SK-N-SH (cell line): Measurements from ENCODE around the gene WDR49.

Source experiments
- EP300 ChIP-seq, 2 experiments: IDR thresholded peaks; 2 replicates each; pipeline versions ENCODE4 v1.4.0 to v1.6.1; 2012; ENCODE audit warnings: borderline replicate concordance in 1 of 2, low read depth in 1 of 2, low read length in 1 of 2
- FOXJ3 ChIP-seq: sonication (generic); formaldehyde crosslinking; IDR thresholded peaks from 2 replicates; pipeline ENCODE4 v1.5.1; 2020; ENCODE audit warnings: mild to moderate bottlenecking, missing genetic modification reagents
- MEF2A ChIP-seq: IDR thresholded peaks from 2 replicates; pipeline ENCODE4 v1.4.0; 2012; ENCODE audit warnings: low read depth, borderline replicate concordance
- NRF1 ChIP-seq: IDR thresholded peaks from 2 replicates; pipeline ENCODE4 v1.6.1; 2012; ENCODE audit warnings: low read depth, mild to moderate bottlenecking, low read length
- TAF1 ChIP-seq: IDR thresholded peaks from 2 replicates; pipeline ENCODE4 v1.6.1; 2012; ENCODE audit warnings: low read depth, mild to moderate bottlenecking, low read length, moderate library complexity, borderline replicate concordance
- YY1 ChIP-seq: IDR thresholded peaks from 2 replicates; pipeline ENCODE4 v1.4.0; 2012; ENCODE audit warnings: low read depth, mild to moderate bottlenecking
- TF ChIP-seq, protein P1 (sequence below): IDR thresholded peaks from 2 replicates; pipeline ENCODE4 v1.6.1; 2012; ENCODE audit warnings: mild to moderate bottlenecking, low read depth, low read length, moderate library complexity
- TF ChIP-seq, protein P2 (sequence below): fragments of 200-600 bp; sonication (generic); IDR thresholded peaks from 2 replicates; pipeline ENCODE4 v1.6.1; 2017; ENCODE audit warnings: antibody characterized with exemption, mild to moderate bottlenecking, moderate library complexity
- TF ChIP-seq, protein P3 (sequence below): fragments of 150-350 bp; IDR thresholded peaks from 2 replicates; pipeline ENCODE4 v1.6.1; 2017; ENCODE audit warnings: antibody characterized with exemption, low read length, low read depth, borderline replicate concordance
- TF ChIP-seq, protein P4 (sequence below): IDR thresholded peaks from 2 replicates; pipeline ENCODE4 v1.4.0; 2012; ENCODE audit warnings: low read depth

DNA sequence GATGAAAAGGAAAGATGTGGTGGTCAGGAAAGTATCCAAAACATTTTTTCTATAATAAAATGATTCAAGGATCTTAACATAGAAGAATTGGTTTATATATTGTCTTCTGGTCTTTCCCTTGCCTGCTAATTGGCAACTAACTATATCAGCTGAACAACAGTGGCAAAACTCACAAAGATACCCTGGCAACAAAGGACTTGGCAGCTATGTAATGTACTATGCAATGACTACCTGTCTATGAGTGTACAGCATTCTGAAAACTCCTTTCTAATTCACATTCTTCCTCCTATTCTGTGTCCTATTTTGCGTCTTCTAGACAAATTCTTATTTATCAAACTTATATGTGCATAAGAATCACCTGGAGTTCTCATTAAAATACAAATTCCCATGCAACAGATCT lies 164.2 kb downstream of the WDR49 start:
- no peak for TF ChIP-seq YY1
- TF ChIP-seq, protein P1, sequence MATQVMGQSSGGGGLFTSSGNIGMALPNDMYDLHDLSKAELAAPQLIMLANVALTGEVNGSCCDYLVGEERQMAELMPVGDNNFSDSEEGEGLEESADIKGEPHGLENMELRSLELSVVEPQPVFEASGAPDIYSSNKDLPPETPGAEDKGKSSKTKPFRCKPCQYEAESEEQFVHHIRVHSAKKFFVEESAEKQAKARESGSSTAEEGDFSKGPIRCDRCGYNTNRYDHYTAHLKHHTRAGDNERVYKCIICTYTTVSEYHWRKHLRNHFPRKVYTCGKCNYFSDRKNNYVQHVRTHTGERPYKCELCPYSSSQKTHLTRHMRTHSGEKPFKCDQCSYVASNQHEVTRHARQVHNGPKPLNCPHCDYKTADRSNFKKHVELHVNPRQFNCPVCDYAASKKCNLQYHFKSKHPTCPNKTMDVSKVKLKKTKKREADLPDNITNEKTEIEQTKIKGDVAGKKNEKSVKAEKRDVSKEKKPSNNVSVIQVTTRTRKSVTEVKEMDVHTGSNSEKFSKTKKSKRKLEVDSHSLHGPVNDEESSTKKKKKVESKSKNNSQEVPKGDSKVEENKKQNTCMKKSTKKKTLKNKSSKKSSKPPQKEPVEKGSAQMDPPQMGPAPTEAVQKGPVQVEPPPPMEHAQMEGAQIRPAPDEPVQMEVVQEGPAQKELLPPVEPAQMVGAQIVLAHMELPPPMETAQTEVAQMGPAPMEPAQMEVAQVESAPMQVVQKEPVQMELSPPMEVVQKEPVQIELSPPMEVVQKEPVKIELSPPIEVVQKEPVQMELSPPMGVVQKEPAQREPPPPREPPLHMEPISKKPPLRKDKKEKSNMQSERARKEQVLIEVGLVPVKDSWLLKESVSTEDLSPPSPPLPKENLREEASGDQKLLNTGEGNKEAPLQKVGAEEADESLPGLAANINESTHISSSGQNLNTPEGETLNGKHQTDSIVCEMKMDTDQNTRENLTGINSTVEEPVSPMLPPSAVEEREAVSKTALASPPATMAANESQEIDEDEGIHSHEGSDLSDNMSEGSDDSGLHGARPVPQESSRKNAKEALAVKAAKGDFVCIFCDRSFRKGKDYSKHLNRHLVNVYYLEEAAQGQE, result no peak
- TF ChIP-seq, protein P2, sequence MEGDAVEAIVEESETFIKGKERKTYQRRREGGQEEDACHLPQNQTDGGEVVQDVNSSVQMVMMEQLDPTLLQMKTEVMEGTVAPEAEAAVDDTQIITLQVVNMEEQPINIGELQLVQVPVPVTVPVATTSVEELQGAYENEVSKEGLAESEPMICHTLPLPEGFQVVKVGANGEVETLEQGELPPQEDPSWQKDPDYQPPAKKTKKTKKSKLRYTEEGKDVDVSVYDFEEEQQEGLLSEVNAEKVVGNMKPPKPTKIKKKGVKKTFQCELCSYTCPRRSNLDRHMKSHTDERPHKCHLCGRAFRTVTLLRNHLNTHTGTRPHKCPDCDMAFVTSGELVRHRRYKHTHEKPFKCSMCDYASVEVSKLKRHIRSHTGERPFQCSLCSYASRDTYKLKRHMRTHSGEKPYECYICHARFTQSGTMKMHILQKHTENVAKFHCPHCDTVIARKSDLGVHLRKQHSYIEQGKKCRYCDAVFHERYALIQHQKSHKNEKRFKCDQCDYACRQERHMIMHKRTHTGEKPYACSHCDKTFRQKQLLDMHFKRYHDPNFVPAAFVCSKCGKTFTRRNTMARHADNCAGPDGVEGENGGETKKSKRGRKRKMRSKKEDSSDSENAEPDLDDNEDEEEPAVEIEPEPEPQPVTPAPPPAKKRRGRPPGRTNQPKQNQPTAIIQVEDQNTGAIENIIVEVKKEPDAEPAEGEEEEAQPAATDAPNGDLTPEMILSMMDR, result no peak
- no peak for TF ChIP-seq EP300 (IDR thresholded peaks at IDR 0.05; ENCODE audit: borderline replicate concordance in 1 of 2, low read depth in 1 of 2, low read length in 1 of 2)
- TF ChIP-seq, protein P3, sequence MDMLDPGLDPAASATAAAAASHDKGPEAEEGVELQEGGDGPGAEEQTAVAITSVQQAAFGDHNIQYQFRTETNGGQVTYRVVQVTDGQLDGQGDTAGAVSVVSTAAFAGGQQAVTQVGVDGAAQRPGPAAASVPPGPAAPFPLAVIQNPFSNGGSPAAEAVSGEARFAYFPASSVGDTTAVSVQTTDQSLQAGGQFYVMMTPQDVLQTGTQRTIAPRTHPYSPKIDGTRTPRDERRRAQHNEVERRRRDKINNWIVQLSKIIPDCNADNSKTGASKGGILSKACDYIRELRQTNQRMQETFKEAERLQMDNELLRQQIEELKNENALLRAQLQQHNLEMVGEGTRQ, result no peak
- TF ChIP-seq FOXJ3 (CRISPR knock-in tag), result no peak
- no peak for TF ChIP-seq TAF1
- TF ChIP-seq, protein P4, sequence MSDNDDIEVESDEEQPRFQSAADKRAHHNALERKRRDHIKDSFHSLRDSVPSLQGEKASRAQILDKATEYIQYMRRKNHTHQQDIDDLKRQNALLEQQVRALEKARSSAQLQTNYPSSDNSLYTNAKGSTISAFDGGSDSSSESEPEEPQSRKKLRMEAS, result no peak
- no peak for TF ChIP-seq MEF2A
- no peak for TF ChIP-seq NRF1
